ENCODE measurements around the gene CORO1C.

Gene CORO1C

DNA sequence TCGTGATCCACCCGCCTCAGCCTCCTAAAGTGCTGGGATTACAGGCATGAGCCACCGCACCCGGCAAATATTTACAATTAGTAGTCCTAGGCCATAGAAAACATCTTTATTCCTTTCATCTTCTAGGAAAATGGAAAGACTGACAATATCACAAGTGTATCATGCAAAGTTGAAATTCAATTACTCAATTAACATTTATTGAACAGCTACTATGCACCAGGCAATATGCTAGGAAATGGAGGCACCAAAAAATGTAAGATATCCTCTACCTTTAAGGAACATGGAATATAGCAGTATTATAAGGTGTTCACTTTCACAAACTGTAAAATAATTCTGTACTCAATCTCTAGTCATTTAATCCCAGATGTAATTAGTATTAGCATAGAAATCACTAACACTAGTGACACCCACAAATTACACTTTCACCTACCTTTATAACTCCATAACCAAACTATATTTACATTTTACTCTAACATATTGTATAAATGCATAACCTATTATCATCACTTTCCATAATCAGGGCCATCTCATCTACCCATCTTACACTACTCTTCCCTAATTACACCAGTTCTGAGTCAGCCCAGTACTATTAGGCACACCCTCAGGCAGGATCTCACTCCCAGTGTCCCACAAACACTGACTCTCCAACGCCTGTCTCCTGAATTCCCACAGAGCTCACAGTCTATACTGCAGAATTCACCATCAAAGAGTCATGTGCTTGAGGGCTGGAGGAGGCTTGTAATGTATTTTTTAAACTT, 10.4 kb downstream of the CORO1C start:
- TF ChIP-seq EZH2phosphoT487 (IDR thresholded peaks at IDR 0.05; ENCODE audit: low read depth): no peak
- H3K9ac ChIP-seq (ENCODE audit: low read length): no peak overlapping the region
- no peak overlapping the region for H3K27ac ChIP-seq (ENCODE audit: low read length)
- no peaks in the 10 kb centered on the region for H3K9me3 ChIP-seq (ENCODE audit: insufficient read depth, low read length)
- H3K4me2 ChIP-seq (ENCODE audit: low read length): no peak overlapping the region
- H3K79me2 ChIP-seq (ENCODE audit: low read length): peaks cover 78% of the 10 kb centered on the region
- H3K27me3 ChIP-seq (ENCODE audit: low read depth, low read length): no peaks in the 10 kb centered on the region
- H3K4me3 ChIP-seq (ENCODE audit: low read length): no peak overlapping the region
- H3K36me3 ChIP-seq (replicated peaks; ENCODE audit: low read depth, low read length): peaks cover 6% of the 10 kb centered on the region
- H2AFZ ChIP-seq (ENCODE audit: low read depth, low read length): no peak overlapping the region
- peaks cover 82% of the 10 kb centered on the region for H4K20me1 ChIP-seq (ENCODE audit: insufficient read depth, low read length)
- H3K4me1 ChIP-seq (ENCODE audit: low read length): peaks cover 24% of the 10 kb centered on the region

GRCh38 chr12:108717243-108717642, 14.1 kb downstream of the CORO1C start:
- Histone ChIP-seq H3K9ac (ENCODE audit: low read length) (no peak overlapping the region), H3K79me2 (ENCODE audit: low read length) (peaks cover 68% of the 10 kb centered on the region), H3K36me3 (replicated peaks; ENCODE audit: low read depth, low read length) (peaks cover 6% of the 10 kb centered on the region), H3K4me3 (ENCODE audit: low read length) (no peak overlapping the region), H2AFZ (ENCODE audit: low read depth, low read length) (no peak overlapping the region), H3K9me3 (ENCODE audit: insufficient read depth, low read length) (no peaks in the 10 kb centered on the region), H3K27ac (ENCODE audit: low read length) (no peak overlapping the region), H4K20me1 (ENCODE audit: insufficient read depth, low read length) (peaks cover 70% of the 10 kb centered on the region), H3K4me1 (ENCODE audit: low read length) (peaks cover 35% of the 10 kb centered on the region), H3K4me2 (ENCODE audit: low read length) (no peak overlapping the region), H3K27me3 (ENCODE audit: low read depth, low read length) (no peaks in the 10 kb centered on the region)
- TF ChIP-seq EZH2phosphoT487 (IDR thresholded peaks at IDR 0.05; ENCODE audit: low read depth) (no peak), CTCF (IDR thresholded peaks at IDR 0.05; ENCODE audit: low read depth, low read length) (no peak)

GRCh38 chr12:108714866-108715265, 16.5 kb downstream of the CORO1C start:
- H3K4me3 ChIP-seq (ENCODE audit: low read length): no peak overlapping the region
- peaks cover 41% of the 10 kb centered on the region for H3K4me1 ChIP-seq (ENCODE audit: low read length)
- peaks cover 6% of the 10 kb centered on the region for H3K36me3 ChIP-seq (replicated peaks; ENCODE audit: low read depth, low read length)
- H2AFZ ChIP-seq (ENCODE audit: low read depth, low read length): no peak overlapping the region
- H4K20me1 ChIP-seq (ENCODE audit: insufficient read depth, low read length): peaks cover 68% of the 10 kb centered on the region
- H3K27ac ChIP-seq (ENCODE audit: low read length): no peak overlapping the region
- no peaks in the 10 kb centered on the region for H3K9me3 ChIP-seq (ENCODE audit: insufficient read depth, low read length)
- TF ChIP-seq EZH2phosphoT487 (IDR thresholded peaks at IDR 0.05; ENCODE audit: low read depth) (no peak), CTCF (IDR thresholded peaks at IDR 0.05; ENCODE audit: low read depth, low read length) (no peak)
- H3K4me2 ChIP-seq (ENCODE audit: low read length): peak overlapping the region; percentile 88
- peaks cover 63% of the 10 kb centered on the region for H3K79me2 ChIP-seq (ENCODE audit: low read length)
- H3K27me3 ChIP-seq (ENCODE audit: low read depth, low read length): no peaks in the 10 kb centered on the region
- no peak overlapping the region for H3K9ac ChIP-seq (ENCODE audit: low read length)

DNA sequence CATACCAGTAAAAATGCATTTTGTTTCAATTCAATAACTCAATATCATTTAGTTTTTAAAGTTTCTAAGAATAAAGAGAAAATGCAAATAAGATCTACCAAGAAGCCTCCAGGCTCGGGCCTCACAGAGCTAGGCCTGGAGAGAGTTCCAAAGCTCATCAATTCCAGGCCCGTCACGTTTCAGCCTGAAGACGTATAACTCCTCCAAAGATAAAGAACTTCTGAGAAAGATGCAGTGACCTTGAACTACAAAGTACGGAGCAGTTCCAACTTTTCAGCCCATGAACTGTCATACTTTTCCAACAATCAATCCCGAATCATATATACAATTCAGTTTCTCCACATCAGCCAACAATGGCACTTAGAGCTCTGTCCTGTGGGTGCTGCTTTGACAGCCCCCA, 17.8 kb downstream of the CORO1C start:
- Histone ChIP-seq H2AFZ (ENCODE audit: low read depth, low read length) (no peak overlapping the region), H3K27ac (ENCODE audit: low read length) (no peak overlapping the region), H3K36me3 (replicated peaks; ENCODE audit: low read depth, low read length) (peaks cover 6% of the 10 kb centered on the region), H3K4me2 (ENCODE audit: low read length) (peak overlapping the region; percentile 88), H4K20me1 (ENCODE audit: insufficient read depth, low read length) (peaks cover 67% of the 10 kb centered on the region), H3K9me3 (ENCODE audit: insufficient read depth, low read length) (no peaks in the 10 kb centered on the region), H3K4me3 (ENCODE audit: low read length) (peak overlapping the region; percentile 69), H3K79me2 (ENCODE audit: low read length) (peaks cover 59% of the 10 kb centered on the region), H3K4me1 (ENCODE audit: low read length) (peaks cover 37% of the 10 kb centered on the region), H3K27me3 (ENCODE audit: low read depth, low read length) (no peaks in the 10 kb centered on the region), H3K9ac (ENCODE audit: low read length) (peak overlapping the region; percentile 3)
- no peak for TF ChIP-seq CTCF (IDR thresholded peaks at IDR 0.05; ENCODE audit: low read depth, low read length)
- no peak for TF ChIP-seq EZH2phosphoT487 (IDR thresholded peaks at IDR 0.05; ENCODE audit: low read depth)
